ENCODE data around the gene BBS9.

DNA sequence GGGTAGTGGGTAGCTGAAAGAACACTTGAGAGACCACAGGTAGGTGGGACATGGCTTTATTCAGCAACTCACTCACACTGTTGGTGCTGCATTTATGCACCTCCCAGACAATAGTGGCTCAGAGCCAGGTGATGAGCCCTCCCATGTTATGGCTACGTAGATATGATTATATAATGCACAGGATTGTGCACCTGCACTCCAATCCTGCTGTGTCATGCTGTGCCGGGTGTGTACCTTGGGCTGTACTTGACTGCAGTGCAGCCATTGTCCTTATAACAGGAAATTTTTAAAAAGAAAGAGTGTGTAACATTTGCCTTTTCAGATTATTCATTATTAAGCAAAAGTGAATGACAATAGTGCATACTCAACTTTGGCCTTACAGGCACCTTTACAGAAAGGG lies 409.8 kb downstream of the BBS9 start:
- TF ChIP-seq EZH2 (IDR thresholded peaks at IDR 0.05; ENCODE audit: insufficient read depth, poor library complexity, severe bottlenecking) (no peak), EZH2phosphoT487 (IDR thresholded peaks at IDR 0.05; ENCODE audit: insufficient read depth, low read depth) (no peak)

Data from GM23248 (cell line).